Measurements from ENCODE around the gene CYP2W1.
"Not testable (repeated sequence)": the region's sequence is repeated elsewhere in the genome, so short reads cannot be mapped to it uniquely, and the experiment has no call there.

CYP2W1 gene

GRCh38 chr7:983004-983615 lies at the start of gene CYP2W1:
Gene CYP2W1 (plus strand): TSS chr7:983181. CDS start chr7:983212, 31 bp downstream.
- no peak for DNase-seq

GRCh38 chr7:934469-935163 lies 48.4 kb upstream of the CYP2W1 start:
- DNase-seq, result no peak

GRCh38 chr7:935164-935873 lies 47.7 kb upstream of the CYP2W1 start:
- DNase-seq, result no peak

- no peak for DNase-seq
Measured at GRCh38 chr7:935874-936385, 47.1 kb upstream of the CYP2W1 start.

- no peak for DNase-seq
Measured at GRCh38 chr7:936386-937054, 46.5 kb upstream of the CYP2W1 start.

- DNase-seq, result no peak
Measured at GRCh38 chr7:937856-938484, 45.0 kb upstream of the CYP2W1 start.

GRCh38 chr7:938546-939185 lies 44.3 kb upstream of the CYP2W1 start:
- DNase-seq, result no peak

GRCh38 chr7:939843-940242 lies 43.1 kb upstream of the CYP2W1 start:
- no peak for DNase-seq

- DNase-seq, result no peak
Measured at GRCh38 chr7:940599-941408, 42.2 kb upstream of the CYP2W1 start.

- DNase-seq, result not testable (repeated sequence)
Measured at GRCh38 chr7:943793-944192, 39.2 kb upstream of the CYP2W1 start.

- DNase-seq, result no peak
Measured at GRCh38 chr7:944744-945143, 38.2 kb upstream of the CYP2W1 start.

- no peak for DNase-seq
Measured at GRCh38 chr7:945147-945555, 37.8 kb upstream of the CYP2W1 start.

GRCh38 chr7:945556-946255 lies 37.3 kb upstream of the CYP2W1 start:
- no peak for DNase-seq

GRCh38 chr7:946256-946996 lies 36.6 kb upstream of the CYP2W1 start:
- no peak for DNase-seq

- no peak for DNase-seq
Measured at GRCh38 chr7:947391-948210, 35.4 kb upstream of the CYP2W1 start.

GRCh38 chr7:949021-949934 lies 33.7 kb upstream of the CYP2W1 start:
- DNase-seq, result no peak

- no peak for DNase-seq
Measured at GRCh38 chr7:951881-952547, 31.0 kb upstream of the CYP2W1 start.
